Measurements from ENCODE around the gene PPARA. TPM values are rescaled to one million over a fixed set of nuclear protein-coding genes. Genes with fewer than 3 reads are reported as not detected.

Gene PPARA
- total RNA-seq, 2 donors from 2014 or later: 48.4 to 67.1 TPM

GRCh38 chr22:46147471-46148267 lies 2.7 kb upstream of the PPARA start:
- Histone ChIP-seq H3K27ac (peak overlapping the region; percentile 96 to 99), H3K4me1 (peaks cover 0 to 44% of the 10 kb centered on the region in 2 donors), H3K9me3 (no peaks in the 10 kb centered on the region), H3K36me3 (no peaks in the 10 kb centered on the region), H3K27me3 (no peaks in the 10 kb centered on the region), H3K4me3 (no peak overlapping the region)
- TF ChIP-seq CTCF (IDR thresholded peaks at IDR 0.05): no peak
- no peak for DNase-seq (ENCODE audit: low spot score)

- no peak for DNase-seq (ENCODE audit: low spot score)
- no peak for TF ChIP-seq CTCF (IDR thresholded peaks at IDR 0.05)
- peaks cover 2% of the 10 kb centered on the region for H3K36me3 ChIP-seq
- H3K9me3 ChIP-seq: no peaks in the 10 kb centered on the region
- no peaks in the 10 kb centered on the region for H3K27me3 ChIP-seq
- no peak overlapping the region for H3K4me3 ChIP-seq
- H3K27ac ChIP-seq: peak overlapping the region; percentile 96 to 99
- peaks cover 0 to 46% of the 10 kb centered on the region in 2 donors for H3K4me1 ChIP-seq
These were observed 2.0 kb upstream of the PPARA start for GRCh38 chr22:46148336-46148735.

- Histone ChIP-seq H3K4me1 (peaks cover 0 to 46% of the 10 kb centered on the region in 2 donors), H3K27ac (peak overlapping the region; percentile 96 to 99), H3K9me3 (no peaks in the 10 kb centered on the region), H3K4me3 (peak overlapping the region; percentile 74 to 84), H3K27me3 (no peaks in the 10 kb centered on the region), H3K36me3 (peaks cover 4% of the 10 kb centered on the region)
- TF ChIP-seq CTCF (IDR thresholded peaks at IDR 0.05): no peak
- DNase-seq (ENCODE audit: low spot score): no peak
These were observed 1.4 kb upstream of the PPARA start for GRCh38 chr22:46148816-46149511.

- Histone ChIP-seq H3K27me3 (no peaks in the 10 kb centered on the region), H3K4me1 (peaks cover 0 to 46% of the 10 kb centered on the region in 2 donors), H3K9me3 (no peaks in the 10 kb centered on the region), H3K36me3 (peaks cover 4% of the 10 kb centered on the region), H3K27ac (peak overlapping the region; percentile 96 to 99), H3K4me3 (peak overlapping the region; percentile 74 to 84)
- no peak for TF ChIP-seq CTCF (IDR thresholded peaks at IDR 0.05)
- no peak for DNase-seq (ENCODE audit: low spot score)
These were observed 753 bp upstream of the PPARA start for GRCh38 chr22:46149512-46150033.

- TF ChIP-seq CTCF (IDR thresholded peaks at IDR 0.05): no peak
- DNase-seq (ENCODE audit: low spot score): no peak
- Histone ChIP-seq H3K27me3 (no peaks in the 10 kb centered on the region), H3K36me3 (peaks cover 4% of the 10 kb centered on the region), H3K27ac (peak overlapping the region; percentile 95 to 96), H3K9me3 (no peaks in the 10 kb centered on the region), H3K4me1 (peaks cover 0 to 46% of the 10 kb centered on the region in 2 donors), H3K4me3 (peak overlapping the region; percentile 95 to 96)
These were observed 540 bp downstream of the PPARA start for GRCh38 chr22:46150655-46151477.
